Muscle layer of duodenum (tissue), 2 donors: ENCODE results near the gene MT1A.

Source experiments
- H3K27ac ChIP-seq: one replicate; pipeline ENCODE4 v1.7.0; 2013; ENCODE audit warnings: mild to moderate bottlenecking, low read length
- H3K27me3 ChIP-seq: one replicate; pipeline ENCODE4 v1.7.0; 2013; ENCODE audit warnings: low read depth, mild to moderate bottlenecking, control low read depth, low read length
- H3K36me3 ChIP-seq, 2 donors: one replicate each; pipeline ENCODE4 v1.7.0; 2013; ENCODE audit warnings: low read length in 2 of 2, control low read depth in 1 of 2, mild to moderate bottlenecking in 1 of 2; ENCODE audit not compliant: insufficient read depth in 2 of 2, control insufficient read depth in 1 of 2
- H3K4me1 ChIP-seq, 2 donors: one replicate each; pipeline ENCODE4 v1.7.0; 2013; ENCODE audit warnings: low read length in 2 of 2, mild to moderate bottlenecking in 2 of 2, control low read depth in 1 of 2, moderate library complexity in 1 of 2; ENCODE audit not compliant: insufficient read depth in 2 of 2, control insufficient read depth in 1 of 2
- H3K4me3 ChIP-seq, 2 donors: one replicate each; pipeline ENCODE4 v1.7.0; 2013; ENCODE audit warnings: low read length in 2 of 2, low read depth in 1 of 2, mild to moderate bottlenecking in 1 of 2
- H3K9me3 ChIP-seq, 2 donors: one replicate each; pipeline ENCODE4 v1.7.0; 2013; ENCODE audit warnings: low read length in 2 of 2, control low read depth in 1 of 2, mild to moderate bottlenecking in 1 of 2; ENCODE audit not compliant: control insufficient read depth in 1 of 2
- donor health status: healthy.

MT1A gene

DNA sequence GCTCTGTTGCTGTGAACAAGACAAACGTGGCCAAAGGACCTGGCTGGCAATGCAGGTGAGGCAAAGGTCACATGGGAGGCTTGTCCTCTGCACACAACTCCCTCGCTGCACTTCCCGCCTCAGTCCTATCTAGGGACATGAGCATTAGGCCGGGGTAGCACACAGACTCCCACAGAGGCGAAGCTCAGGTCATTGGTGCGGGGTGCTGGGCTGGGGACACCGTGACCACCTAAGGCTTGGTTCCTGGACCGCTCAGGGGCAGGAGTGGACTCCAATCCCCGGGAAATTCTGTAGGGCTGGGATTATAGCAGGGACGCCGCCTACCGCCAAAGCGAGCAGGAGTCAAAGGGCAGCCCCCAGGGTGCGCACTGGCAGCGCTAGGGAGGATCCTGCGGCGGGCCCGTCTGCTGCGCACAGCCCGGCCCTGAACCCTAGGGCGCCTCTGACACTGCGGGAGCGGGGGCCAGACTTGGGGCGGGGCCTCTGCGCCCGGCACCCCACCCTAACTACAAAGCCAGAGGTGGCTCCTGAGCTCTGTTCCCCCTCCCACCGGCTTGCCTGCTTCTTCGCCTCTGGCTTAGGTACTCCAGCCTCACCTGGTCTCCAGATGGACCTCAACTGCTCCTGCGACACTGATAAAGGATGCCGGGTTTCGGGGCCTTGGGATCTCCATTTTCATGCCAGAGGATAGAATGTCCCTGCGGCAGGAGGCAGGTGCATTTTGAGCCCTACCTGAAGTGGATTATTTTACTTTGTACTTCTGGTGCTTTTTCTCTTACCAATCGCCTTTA lies 9.4 kb downstream of the MT1A start:
- no peak overlapping the region for H3K4me3 ChIP-seq
- no peaks in the 10 kb centered on the region for H3K36me3 ChIP-seq
- H3K27ac ChIP-seq, result no peak overlapping the region
- peaks cover 4 to 12% of the 10 kb centered on the region in 2 donors for H3K4me1 ChIP-seq
- H3K9me3 ChIP-seq, result no peaks in the 10 kb centered on the region
- H3K27me3 ChIP-seq, result no peaks in the 10 kb centered on the region

DNA sequence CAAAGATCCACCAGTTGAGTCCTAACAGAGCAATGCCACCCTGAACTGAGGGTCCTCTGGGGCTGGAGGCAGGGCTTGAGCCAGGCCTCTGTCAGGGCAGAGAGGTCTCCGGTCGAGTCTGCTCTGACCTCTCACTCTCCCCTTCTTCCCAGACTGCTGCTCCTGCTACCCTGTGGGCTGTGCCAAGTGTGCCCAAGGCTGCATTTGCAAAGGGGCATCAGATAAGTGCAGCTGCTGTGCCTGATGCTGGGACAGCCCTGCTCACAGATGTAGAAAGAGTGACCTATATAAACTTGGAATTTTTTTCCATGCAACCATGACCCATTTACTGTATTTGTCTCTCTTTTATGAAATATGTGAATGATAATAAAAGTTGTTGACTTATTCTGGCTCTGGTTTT lies 10.8 kb downstream of the MT1A start:
- Histone ChIP-seq H3K9me3 (no peaks in the 10 kb centered on the region), H3K27ac (no peak overlapping the region), H3K27me3 (no peaks in the 10 kb centered on the region), H3K36me3 (no peaks in the 10 kb centered on the region), H3K4me3 (no peak overlapping the region), H3K4me1 (no peaks in the 10 kb centered on the region)

DNA sequence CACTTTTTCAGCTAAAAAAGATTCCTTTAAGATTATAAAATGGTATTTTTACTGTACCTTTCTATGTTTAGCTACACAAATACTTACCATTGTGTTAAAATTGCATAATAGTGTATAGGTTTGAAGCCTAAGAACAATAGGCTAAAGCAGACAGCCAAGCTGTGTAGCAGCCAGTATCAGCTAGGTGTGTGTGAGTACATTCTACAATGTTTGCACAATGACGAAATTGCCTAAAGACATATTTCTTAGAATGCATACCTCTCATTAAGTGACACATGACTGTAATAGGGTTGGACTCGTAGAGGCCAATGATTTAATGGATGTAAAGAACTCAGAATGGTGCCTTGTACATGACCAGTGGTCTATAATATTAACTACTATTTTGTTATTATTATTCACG lies 11.4 kb downstream of the MT1A start:
- no peak overlapping the region for H3K27ac ChIP-seq
- H3K36me3 ChIP-seq, result no peaks in the 10 kb centered on the region
- no peaks in the 10 kb centered on the region for H3K9me3 ChIP-seq
- no peaks in the 10 kb centered on the region for H3K4me1 ChIP-seq
- H3K4me3 ChIP-seq, result no peak overlapping the region
- H3K27me3 ChIP-seq, result no peaks in the 10 kb centered on the region

DNA sequence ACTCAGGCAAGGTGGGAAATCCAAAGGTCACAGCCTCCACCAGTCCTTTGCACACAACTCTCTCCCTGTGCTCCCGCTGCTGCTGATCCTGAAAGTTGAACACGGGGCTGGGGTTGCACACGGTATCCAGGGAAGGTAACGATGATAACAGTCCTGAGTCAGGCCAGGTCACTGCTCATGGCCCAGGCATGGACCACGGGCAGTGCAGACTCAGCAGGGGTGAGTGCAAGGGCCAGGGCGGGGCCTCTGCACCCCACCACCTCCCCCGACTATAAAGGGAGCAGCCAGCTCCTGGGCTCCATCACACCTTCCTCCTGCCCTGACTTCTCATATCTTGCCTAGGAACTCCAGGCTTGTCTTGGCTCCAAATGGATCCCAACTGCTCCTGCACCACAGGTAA lies 13.1 kb downstream of the MT1A start, which contains the start of gene MT1B:
TSS of gene MT1B (plus strand) at position 301 of the 400 bp plus-strand sequence. CDS start at position 369, 68 bp downstream.
- no peaks in the 10 kb centered on the region for H3K27me3 ChIP-seq
- H3K27ac ChIP-seq, result no peak within 1 kb of the TSS
- H3K4me3 ChIP-seq, result no peak within 1 kb of the TSS
- H3K4me1 ChIP-seq, result no peaks in the 10 kb centered on the region
- H3K36me3 ChIP-seq, result no peaks in the 10 kb centered on the region
- H3K9me3 ChIP-seq, result no peaks in the 10 kb centered on the region

DNA sequence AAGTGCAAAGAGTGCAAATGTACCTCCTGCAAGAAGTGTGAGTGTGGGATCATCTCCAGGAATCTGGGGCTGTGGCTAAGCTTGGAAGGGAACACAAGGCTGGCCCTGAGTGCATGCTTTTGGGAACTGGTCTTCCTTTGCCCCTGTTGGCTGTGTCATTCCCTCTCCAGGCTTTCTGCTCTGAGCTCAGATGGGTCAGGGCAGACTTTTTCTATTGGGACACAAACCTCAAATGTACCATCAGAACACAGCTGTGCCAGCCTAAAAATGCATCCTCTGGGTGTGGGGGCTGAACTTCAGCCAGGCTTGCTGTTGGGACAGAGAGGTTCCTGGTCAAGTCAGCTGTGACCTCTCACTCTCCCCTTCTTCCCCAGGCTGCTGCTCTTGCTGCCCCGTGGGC lies 14.1 kb downstream of the MT1A start:
- Histone ChIP-seq H3K27ac (no peak overlapping the region), H3K27me3 (no peaks in the 10 kb centered on the region)

DNA sequence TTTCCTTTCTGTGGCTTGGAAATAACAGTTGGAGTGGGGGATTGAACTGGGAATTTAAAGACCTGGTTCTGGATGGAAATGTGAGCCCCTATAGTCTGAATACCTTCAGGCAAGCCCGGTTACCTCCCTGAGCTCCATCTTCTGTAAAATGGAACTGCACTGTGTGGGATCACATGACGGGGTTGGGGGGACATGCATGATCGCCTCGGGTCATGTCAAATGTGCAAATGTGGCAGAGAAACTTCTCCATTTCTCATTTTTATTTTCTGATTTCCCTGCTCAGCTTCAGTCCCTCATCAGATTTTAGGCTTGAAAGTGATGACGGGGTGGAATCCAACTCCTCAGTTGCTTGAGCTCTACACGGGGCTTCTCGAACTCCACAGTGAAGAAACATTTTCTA lies 14.8 kb downstream of the MT1A start:
- H3K27ac ChIP-seq, result no peak overlapping the region
- H3K4me1 ChIP-seq, result peaks cover 0 to 8% of the 10 kb centered on the region in 2 donors
- H3K27me3 ChIP-seq, result peaks cover 2% of the 10 kb centered on the region
- H3K9me3 ChIP-seq, result no peaks in the 10 kb centered on the region
- H3K36me3 ChIP-seq, result no peaks in the 10 kb centered on the region
- H3K4me3 ChIP-seq, result no peak overlapping the region

More for the DNA sequence above, 14.1 kb downstream of the MT1A start:
- Histone ChIP-seq H3K36me3 (no peaks in the 10 kb centered on the region), H3K4me1 (peaks cover 0 to 5% of the 10 kb centered on the region in 2 donors), H3K9me3 (no peaks in the 10 kb centered on the region), H3K4me3 (no peak overlapping the region)

DNA sequence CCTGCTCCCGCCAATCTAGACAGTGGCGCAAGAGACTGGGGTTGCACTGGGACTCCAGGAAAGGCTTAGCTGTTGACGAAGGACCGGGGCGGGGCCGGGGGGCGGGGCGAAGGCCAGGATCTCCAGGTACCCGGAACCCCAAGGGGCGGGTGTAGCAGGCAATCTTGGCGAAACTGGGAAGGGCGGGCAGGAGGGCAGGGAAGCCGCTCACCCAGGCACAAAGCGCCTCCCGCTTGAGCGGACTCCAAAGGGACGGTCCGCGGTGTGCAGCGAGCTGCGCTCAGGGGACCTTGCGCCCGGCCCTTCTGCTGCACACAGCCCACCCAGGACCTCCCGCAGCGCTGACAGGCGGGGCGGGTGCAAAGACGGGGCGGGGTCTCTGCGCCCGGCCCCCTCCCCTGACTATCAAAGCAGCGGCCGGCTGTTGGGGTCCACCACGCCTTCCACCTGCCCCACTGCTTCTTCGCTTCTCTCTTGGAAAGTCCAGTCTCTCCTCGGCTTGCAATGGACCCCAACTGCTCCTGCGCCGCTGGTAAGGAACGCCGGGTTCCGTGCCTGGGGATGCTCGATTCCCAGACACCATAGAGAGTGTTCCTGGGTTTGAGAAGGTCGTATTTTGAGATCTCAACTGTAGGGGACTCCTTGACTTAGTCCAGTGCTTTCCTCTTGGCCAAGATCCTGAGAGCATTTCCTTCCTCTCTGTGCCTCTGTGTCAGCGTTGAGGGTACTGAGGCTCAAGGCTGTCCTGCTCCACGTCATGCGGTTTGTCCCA lies 19.3 kb downstream of the MT1A start, which contains the start of gene MT1F:
TSS of gene MT1F (plus strand) at position 405 of the 772 bp plus-strand sequence. CDS start at position 505, 100 bp downstream.
- H3K27me3 ChIP-seq, result peaks cover 21% of the 10 kb centered on the region
- peak within 1 kb of the TSS; percentile 82 for H3K27ac ChIP-seq
- H3K4me1 ChIP-seq, result peaks cover 0 to 9% of the 10 kb centered on the region in 2 donors

DNA sequence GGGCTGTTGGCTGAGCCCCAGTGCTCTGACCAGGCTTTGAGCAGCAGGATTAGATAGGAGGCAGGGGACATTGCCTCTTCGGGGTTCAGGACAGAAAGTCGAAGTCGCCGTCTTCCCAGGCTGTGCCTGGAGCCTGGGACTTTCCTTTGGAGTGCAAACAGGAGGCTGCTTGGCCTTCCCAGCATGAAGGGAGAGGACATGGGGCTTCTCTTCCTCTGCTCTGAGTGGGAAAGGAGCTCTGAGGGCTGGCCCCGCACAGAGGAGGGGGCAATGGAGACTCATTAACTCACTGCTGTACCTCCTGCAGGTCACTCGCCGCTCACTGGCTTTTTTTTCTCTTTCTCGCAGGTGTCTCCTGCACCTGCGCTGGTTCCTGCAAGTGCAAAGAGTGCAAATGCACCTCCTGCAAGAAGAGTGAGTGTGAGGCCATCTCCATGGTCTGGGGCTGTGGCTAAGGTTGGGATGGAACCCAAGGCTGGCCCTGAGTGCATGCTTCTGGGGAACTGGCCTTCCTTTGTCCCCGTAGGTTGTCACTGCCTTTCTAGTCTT lies 19.9 kb downstream of the MT1A start:
- Histone ChIP-seq H3K27me3 (peaks cover 22% of the 10 kb centered on the region), H3K4me3 (peak overlapping the region; percentile 56 to 76), H3K4me1 (peaks cover 0 to 12% of the 10 kb centered on the region in 2 donors), H3K9me3 (no peaks in the 10 kb centered on the region), H3K36me3 (no peaks in the 10 kb centered on the region), H3K27ac (peak overlapping the region; percentile 82)

More for the DNA sequence above, 19.3 kb downstream of the MT1A start, which contains the start of gene MT1F:
- Histone ChIP-seq H3K36me3 (no peaks in the 10 kb centered on the region), H3K4me3 (peak within 1 kb of the TSS; percentile 56 to 76), H3K9me3 (no peaks in the 10 kb centered on the region)

DNA sequence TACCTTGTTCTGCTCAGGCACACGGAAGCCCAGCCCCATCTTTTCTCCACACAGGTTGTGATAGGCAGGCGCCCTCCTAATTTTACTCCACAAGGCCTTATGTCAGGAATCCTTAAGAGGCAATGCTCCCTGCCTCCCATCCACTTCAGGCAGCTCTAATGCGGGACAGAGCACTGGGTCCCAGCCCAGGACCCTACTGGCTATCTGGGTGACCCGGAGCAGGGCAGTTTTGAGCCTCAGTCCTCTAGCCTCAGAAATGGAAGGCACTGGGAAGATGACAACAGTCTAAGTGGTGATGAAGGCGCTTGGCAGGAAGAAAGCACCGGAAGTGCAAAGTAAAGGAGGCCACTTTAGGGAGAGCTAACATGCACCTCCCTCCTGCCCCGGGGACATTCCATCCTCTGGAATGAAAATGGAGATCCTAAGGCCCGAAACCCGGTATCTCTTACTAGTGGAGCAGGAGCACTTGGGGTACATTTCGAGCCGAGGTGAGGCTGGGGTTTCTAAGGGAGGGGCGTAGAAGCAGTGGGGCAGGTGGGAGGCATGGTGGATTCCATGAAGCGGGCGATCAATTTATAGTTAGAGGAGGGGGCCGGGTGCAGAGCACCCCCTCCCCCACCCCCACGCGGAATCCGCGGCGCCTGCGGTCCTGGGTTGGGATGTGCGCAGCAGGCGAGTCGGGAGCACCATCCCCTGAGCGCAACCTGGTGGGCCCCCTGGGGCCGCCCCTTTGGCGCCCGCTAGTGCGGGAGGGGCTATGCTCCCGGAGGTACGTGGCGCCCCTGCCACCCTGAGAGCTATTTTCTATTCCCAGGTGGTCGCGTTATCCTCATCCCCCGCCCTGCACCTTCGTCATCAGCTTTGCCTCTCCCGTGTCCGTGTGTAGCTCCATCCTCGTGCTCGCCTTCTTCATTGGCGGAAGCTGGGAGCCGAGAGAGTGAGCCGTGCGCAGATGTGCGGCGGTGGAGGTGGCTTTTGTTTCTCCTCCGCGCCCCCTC lies 24.2 kb downstream of the MT1A start:
- no peaks in the 10 kb centered on the region for H3K36me3 ChIP-seq
- H3K27me3 ChIP-seq, result peaks cover 36% of the 10 kb centered on the region
- no peaks in the 10 kb centered on the region for H3K9me3 ChIP-seq
- H3K4me3 ChIP-seq, result no peak overlapping the region
- no peak overlapping the region for H3K27ac ChIP-seq
- H3K4me1 ChIP-seq, result peaks cover 0 to 7% of the 10 kb centered on the region in 2 donors

DNA sequence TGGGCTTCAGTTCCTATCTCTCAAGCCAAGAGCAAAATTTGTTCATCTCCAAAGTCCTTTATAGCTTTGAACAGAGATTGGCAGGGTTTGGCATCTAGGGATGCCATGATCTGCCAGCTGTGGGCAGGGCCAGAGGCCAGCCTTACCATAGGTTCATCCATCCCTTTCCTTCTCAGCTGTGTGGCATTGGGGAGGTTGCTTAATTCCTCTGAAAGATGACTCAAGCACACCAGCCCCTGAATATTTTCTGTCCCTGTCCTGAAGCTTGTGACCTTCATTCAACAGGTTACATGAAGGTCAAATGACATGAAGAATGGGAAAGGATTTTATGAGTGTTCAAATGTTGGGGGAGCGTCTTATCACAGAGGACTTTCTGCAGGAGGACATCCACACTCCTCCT lies 26.0 kb downstream of the MT1A start:
- peaks cover 0 to 13% of the 10 kb centered on the region in 2 donors for H3K4me1 ChIP-seq
- H3K36me3 ChIP-seq, result no peaks in the 10 kb centered on the region
- H3K9me3 ChIP-seq, result no peaks in the 10 kb centered on the region
- H3K27me3 ChIP-seq, result peaks cover 40% of the 10 kb centered on the region
- H3K4me3 ChIP-seq, result no peak overlapping the region
- H3K27ac ChIP-seq, result no peak overlapping the region
